GM18517 (cell line): Measurements from ENCODE around the gene ARL14.

Experiments used
- ATAC-seq: cut with Tn5 transposase; IDR thresholded peaks from one replicate; pipeline ENCODE4 v1.9.1; 2021; ENCODE audit warnings: mild to moderate bottlenecking, moderate library complexity; ENCODE audit not compliant: unreplicated experiment

The ARL14 gene

DNA sequence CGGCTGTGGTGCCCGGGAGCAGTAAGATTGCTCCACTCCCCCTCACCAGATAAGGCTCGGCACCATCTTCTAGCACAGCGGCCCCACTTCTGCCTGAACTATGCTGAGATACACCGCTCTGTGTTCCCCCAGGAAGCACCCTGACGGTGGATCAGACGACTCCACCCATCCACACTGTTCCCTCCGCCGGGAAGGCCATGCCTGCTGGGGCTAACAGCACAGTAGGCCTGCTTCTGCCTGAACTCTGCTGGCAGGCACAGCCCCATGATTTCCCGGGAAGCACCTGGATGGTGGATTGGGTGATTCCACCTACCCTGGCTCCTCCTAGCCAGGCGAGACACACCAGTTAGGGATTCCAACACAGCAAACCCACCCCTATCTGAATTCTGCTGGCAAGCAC is 42.8 kb downstream of the ARL14 start:
- ATAC-seq = no peak

GRCh38 chr3:160720123-160720746 is 43.3 kb downstream of the ARL14 start:
- ATAC-seq = no peak

DNA sequence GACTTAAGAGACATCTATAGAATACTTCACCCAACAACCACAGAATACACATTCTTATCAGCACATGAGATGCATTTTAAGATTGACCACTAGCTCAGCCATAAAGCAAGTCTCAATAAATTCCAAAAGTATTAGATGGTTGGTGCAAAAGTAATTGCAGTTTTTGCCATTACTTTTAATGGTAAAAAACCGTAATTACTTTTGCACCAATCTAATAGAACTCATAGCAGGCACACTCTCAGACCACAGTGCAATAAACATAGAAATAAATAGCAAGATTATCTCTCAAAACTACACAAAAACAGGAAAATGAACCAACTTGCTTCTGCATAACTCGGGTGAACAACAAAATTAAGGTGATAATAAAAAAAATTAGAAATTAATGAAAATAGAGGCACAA is 45.4 kb downstream of the ARL14 start:
- ATAC-seq = no peak

GRCh38 chr3:160725338-160725737 is 48.4 kb downstream of the ARL14 start:
- ATAC-seq = no peak
